Measurements from ENCODE around the gene CDYL2. TPM values are rescaled to one million over a fixed set of nuclear protein-coding genes. Genes with fewer than 3 reads are reported as not detected.

The CDYL2 gene
- total RNA-seq, 4 donors from 2014 or later, result 2.2 to 5.7 (median 3.2) TPM

- no peak for DNase-seq (ENCODE audit: low spot score in 2 of 2)
- Histone ChIP-seq H3K27ac (no peak overlapping the region), H3K27me3 (no peaks in the 10 kb centered on the region), H3K9me3 (peaks cover 0 to 8% (median 0%) of the 10 kb centered on the region in 4 donors), H3K4me3 (no peak overlapping the region), H3K4me1 (no peaks in the 10 kb centered on the region), H3K36me3 (no peaks in the 10 kb centered on the region)
- TF ChIP-seq EP300 (IDR thresholded peaks at IDR 0.05) (no peak), CTCF (IDR thresholded peaks at IDR 0.05) (no peak), POLR2A (IDR thresholded peaks at IDR 0.05) (no peak)
These were observed 8.2 kb upstream of the CDYL2 start for GRCh38 chr16:80812593-80812992.

- DNase-seq (ENCODE audit: low spot score in 2 of 2), result no peak
- TF ChIP-seq EP300 (IDR thresholded peaks at IDR 0.05) (no peak), POLR2A (IDR thresholded peaks at IDR 0.05) (no peak), CTCF (IDR thresholded peaks at IDR 0.05) (no peak)
- H3K27ac ChIP-seq, result no peak overlapping the region
- H3K27me3 ChIP-seq, result peaks cover 0 to 9% of the 10 kb centered on the region in 2 donors
- 87 to 89% methylated on average over 2 of the region's 2 CpGs for WGBS, 2 donors
- H3K36me3 ChIP-seq, result no peaks in the 10 kb centered on the region
- no peaks in the 10 kb centered on the region for H3K9me3 ChIP-seq
- H3K4me1 ChIP-seq, result no peaks in the 10 kb centered on the region
- no peak overlapping the region for H3K4me3 ChIP-seq
These were observed 5.0 kb upstream of the CDYL2 start for GRCh38 chr16:80809366-80809765.

GRCh38 chr16:80807906-80808305 lies 3.5 kb upstream of the CDYL2 start:
- WGBS, 2 donors, result 77 to 95% methylated on average over 3 of the region's 3 CpGs
- H3K36me3 ChIP-seq, result no peaks in the 10 kb centered on the region
- TF ChIP-seq EP300 (IDR thresholded peaks at IDR 0.05), result no peak
- TF ChIP-seq POLR2A (IDR thresholded peaks at IDR 0.05), result no peak
- no peak for TF ChIP-seq CTCF (IDR thresholded peaks at IDR 0.05)
- H3K27me3 ChIP-seq, result peaks cover 0 to 9% of the 10 kb centered on the region in 2 donors
- no peak for DNase-seq (ENCODE audit: low spot score in 2 of 2)
- peaks cover 0 to 5% (median 0%) of the 10 kb centered on the region in 4 donors for H3K4me1 ChIP-seq
- H3K27ac ChIP-seq, result no peak overlapping the region
- peaks cover 0 to 6% (median 0%) of the 10 kb centered on the region in 4 donors for H3K9me3 ChIP-seq
- H3K4me3 ChIP-seq, result no peak overlapping the region

- Histone ChIP-seq H3K27me3 (peaks cover 0 to 9% of the 10 kb centered on the region in 2 donors), H3K36me3 (no peaks in the 10 kb centered on the region), H3K27ac (no peak overlapping the region), H3K4me1 (peaks cover 0 to 5% (median 0%) of the 10 kb centered on the region in 4 donors), H3K9me3 (peaks cover 0 to 11% (median 0%) of the 10 kb centered on the region in 4 donors), H3K4me3 (no peak overlapping the region)
- DNase-seq (ENCODE audit: low spot score in 2 of 2), result no peak
- WGBS, 2 donors, result 67 to 78% methylated on average over 5 of the region's 5 CpGs
- TF ChIP-seq EP300 (IDR thresholded peaks at IDR 0.05), result no peak
- no peak for TF ChIP-seq POLR2A (IDR thresholded peaks at IDR 0.05)
- TF ChIP-seq CTCF (IDR thresholded peaks at IDR 0.05), result no peak
These were observed 2.5 kb upstream of the CDYL2 start for GRCh38 chr16:80806927-80807340.

- H3K9me3 ChIP-seq, result peaks cover 0 to 11% (median 0%) of the 10 kb centered on the region in 4 donors
- peaks cover 0 to 5% (median 0%) of the 10 kb centered on the region in 4 donors for H3K4me1 ChIP-seq
- H3K27ac ChIP-seq, result no peak overlapping the region
- no peak for DNase-seq (ENCODE audit: low spot score in 2 of 2)
- H3K36me3 ChIP-seq, result no peaks in the 10 kb centered on the region
- TF ChIP-seq CTCF (IDR thresholded peaks at IDR 0.05) (no peak), EP300 (IDR thresholded peaks at IDR 0.05) (no peak), POLR2A (IDR thresholded peaks at IDR 0.05) (no peak)
- H3K4me3 ChIP-seq, result no peak overlapping the region
- peaks cover 0 to 9% of the 10 kb centered on the region in 2 donors for H3K27me3 ChIP-seq
- 87 to 92% methylated on average over 1 of the region's 1 CpG for WGBS, 2 donors
These were observed 1.9 kb upstream of the CDYL2 start for GRCh38 chr16:80806289-80806688.
